Measurements from ENCODE around the gene SUPT7L.

GRCh38 chr2:27647737-27648136, 15.7 kb downstream of the SUPT7L start:
- TF ChIP-seq CTCF (conservative IDR thresholded peaks at IDR 0.05) (no peak), ZFX (IDR thresholded peaks at IDR 0.05) (no peak)
